Testis (tissue), 3 donors: ENCODE results near the gene HAO1. TPM values are rescaled to one million over a fixed set of nuclear protein-coding genes. Genes with fewer than 3 reads are reported as not detected.

Source experiments
- polyA plus RNA-seq: library from polyadenylated mRNA; stranded (reverse); fragments of 350-450 nt; fragmentation: Illumina TruSeq; extraction: RNeasy Lipid Tissue Mini Kit (QIAGEN cat#74804); gene quantifications from one replicate; pipeline ENCODE4 v1.2.3, GENCODE V29; 2014; ENCODE audit warnings: low read depth, low replicate concordance; ENCODE audit not compliant: insufficient read depth
- small RNA-seq, 2 donors: library from RNA; depleted of rRNA; stranded (forward); fragments of <200 nt; gene quantifications; one replicate each; pipeline ENCODE3, GENCODE V24; 2016
- total RNA-seq, 2 donors: library from RNA; depleted of rRNA; stranded (reverse); fragments of >200 nt; gene quantifications; one replicate each; pipeline ENCODE4 v1.2.3, GENCODE V29; 2016

Gene HAO1
- total and polyA plus RNA-seq, 3 donors from 2014 or later: 0.16 TPM; not detected in 2

Small RNAs within 50 kb of the gene (small RNA-seq; reads per million reads assigned to genes)
- gene AL021879.1: 0 reads per million in 2 donors

Other genes starting within 250 kb of the HAO1 start
- 100 to 1,000 TPM; 236 to 290 TPM for gene TMX4, start 79.3 kb upstream of the HAO1 start, total RNA-seq
- 236 TPM for gene TMX4, start 79.3 kb upstream of the HAO1 start, polyA plus RNA-seq
- gene PLCB1, start 191.8 kb upstream of the HAO1 start, total RNA-seq: 1 to 10 TPM; 8.2 to 9.8 TPM
- 3.1 TPM for gene PLCB1, start 191.8 kb upstream of the HAO1 start, polyA plus RNA-seq